Activated T-helper 17 cell treated with anti-CD3 and anti-CD28 coated beads, Interleukin-2, amount 50 U/mL, for 72 hours (primary cell): ENCODE measurements around the gene RAB1A. TPM values are rescaled to one million over a fixed set of nuclear protein-coding genes. Genes with fewer than 3 reads are reported as not detected.
"Not testable (repeated sequence)": the region's sequence is repeated elsewhere in the genome, so short reads cannot be mapped to it uniquely, and the experiment has no call there.

Source experiments
- ATAC-seq: fragments of 150-1000 bp; cut with Tn5 transposase; replicated peaks from 2 replicates; pipeline ENCODE4 v1.10.0; 2021; ENCODE audit warnings: mild to moderate bottlenecking, moderate library complexity
- H3K27ac Mint-ChIP-seq: one replicate; pipeline ENCODE4 v1.8.0; 2022; ENCODE audit warnings: mixed read lengths
- H3K27me3 Mint-ChIP-seq: one replicate; pipeline ENCODE4 v1.8.0; 2022; ENCODE audit warnings: mixed read lengths
- H3K36me3 Mint-ChIP-seq: one replicate; pipeline ENCODE4 v1.8.0; 2022; ENCODE audit warnings: low read depth, mild to moderate bottlenecking, mixed read lengths
- H3K4me1 Mint-ChIP-seq: one replicate; pipeline ENCODE4 v1.8.0; 2022; ENCODE audit warnings: mixed read lengths
- H3K4me3 Mint-ChIP-seq: one replicate; pipeline ENCODE4 v1.8.0; 2022; ENCODE audit warnings: mild to moderate bottlenecking, mixed read lengths
- H3K9me3 Mint-ChIP-seq: one replicate; pipeline ENCODE4 v1.8.0; 2022; ENCODE audit warnings: mixed read lengths
- total RNA-seq, 2 donors: library from RNA; stranded (reverse); gene quantifications; one replicate each; pipeline ENCODE4 v1.2.3, GENCODE V29; 2022

RAB1A gene
- total RNA-seq, 2 donors from 2014 or later = 72.1 to 87.1 TPM

GRCh38 chr2:65157856-65158255 lies 27.9 kb upstream of the RAB1A start:
- ATAC-seq, H3K4me1 Mint-ChIP-seq, H3K4me3 Mint-ChIP-seq, H3K27ac Mint-ChIP-seq, H3K36me3 Mint-ChIP-seq, H3K27me3 Mint-ChIP-seq, H3K9me3 Mint-ChIP-seq: not testable (repeated sequence)

- Mint-ChIP-seq H3K4me1 (peaks cover 6% of the 10 kb centered on the region), H3K27ac (no peak overlapping the region), H3K27me3 (no peaks in the 10 kb centered on the region), H3K9me3 (no peaks in the 10 kb centered on the region), H3K4me3 (no peak overlapping the region), H3K36me3 (no peaks in the 10 kb centered on the region)
- ATAC-seq = no peak
These were observed 26.1 kb upstream of the RAB1A start for GRCh38 chr2:65156041-65156440.

- Mint-ChIP-seq H3K36me3 (no peaks in the 10 kb centered on the region), H3K27me3 (no peaks in the 10 kb centered on the region), H3K27ac (no peak overlapping the region), H3K4me1 (no peaks in the 10 kb centered on the region), H3K4me3 (no peak overlapping the region), H3K9me3 (no peaks in the 10 kb centered on the region)
- peak; percentile 14 for ATAC-seq
These were observed 23.6 kb upstream of the RAB1A start for GRCh38 chr2:65153515-65153914.

- Mint-ChIP-seq H3K27me3 (peaks cover 3% of the 10 kb centered on the region), H3K27ac (no peak overlapping the region), H3K36me3 (no peaks in the 10 kb centered on the region), H3K4me1 (no peaks in the 10 kb centered on the region), H3K4me3 (no peak overlapping the region), H3K9me3 (no peaks in the 10 kb centered on the region)
- ATAC-seq = no peak
These were observed 16.2 kb upstream of the RAB1A start for GRCh38 chr2:65146078-65146477.

- ATAC-seq = no peak
- Mint-ChIP-seq H3K4me1 (no peaks in the 10 kb centered on the region), H3K9me3 (no peaks in the 10 kb centered on the region), H3K27ac (no peak overlapping the region), H3K27me3 (peaks cover 3% of the 10 kb centered on the region), H3K4me3 (no peak overlapping the region), H3K36me3 (no peaks in the 10 kb centered on the region)
These were observed 14.7 kb upstream of the RAB1A start for GRCh38 chr2:65144571-65144970.

- Mint-ChIP-seq H3K27ac (no peak overlapping the region), H3K36me3 (no peaks in the 10 kb centered on the region), H3K4me3 (no peak overlapping the region), H3K4me1 (no peaks in the 10 kb centered on the region), H3K9me3 (no peaks in the 10 kb centered on the region), H3K27me3 (peaks cover 3% of the 10 kb centered on the region)
- no peak for ATAC-seq
These were observed 12.6 kb upstream of the RAB1A start for GRCh38 chr2:65142515-65142914.

- Mint-ChIP-seq H3K4me1 (no peaks in the 10 kb centered on the region), H3K9me3 (no peaks in the 10 kb centered on the region), H3K4me3 (no peak overlapping the region), H3K27me3 (no peaks in the 10 kb centered on the region), H3K27ac (no peak overlapping the region), H3K36me3 (no peaks in the 10 kb centered on the region)
- no peak for ATAC-seq
These were observed 7.4 kb upstream of the RAB1A start for GRCh38 chr2:65137197-65137775.

- Mint-ChIP-seq H3K4me3 (no peak overlapping the region), H3K9me3 (no peaks in the 10 kb centered on the region), H3K4me1 (no peaks in the 10 kb centered on the region), H3K27ac (no peak overlapping the region), H3K27me3 (no peaks in the 10 kb centered on the region), H3K36me3 (no peaks in the 10 kb centered on the region)
- no peak for ATAC-seq
These were observed 6.3 kb upstream of the RAB1A start for GRCh38 chr2:65136253-65136652.

- Mint-ChIP-seq H3K9me3 (no peaks in the 10 kb centered on the region), H3K36me3 (peaks cover 9% of the 10 kb centered on the region), H3K4me3 (no peak overlapping the region), H3K27me3 (no peaks in the 10 kb centered on the region), H3K4me1 (no peaks in the 10 kb centered on the region), H3K27ac (no peak overlapping the region)
- no peak for ATAC-seq
These were observed 4.3 kb upstream of the RAB1A start for GRCh38 chr2:65134158-65134557.

GRCh38 chr2:65133626-65134025 lies 3.7 kb upstream of the RAB1A start:
- Mint-ChIP-seq H3K27me3 (no peaks in the 10 kb centered on the region), H3K9me3 (no peaks in the 10 kb centered on the region), H3K36me3 (peaks cover 14% of the 10 kb centered on the region), H3K27ac (no peak overlapping the region), H3K4me3 (no peak overlapping the region), H3K4me1 (no peaks in the 10 kb centered on the region)
- ATAC-seq = no peak

GRCh38 chr2:65132930-65133329 lies 3.0 kb upstream of the RAB1A start:
- H3K27me3 Mint-ChIP-seq, H3K9me3 Mint-ChIP-seq, ATAC-seq, H3K27ac Mint-ChIP-seq, H3K4me1 Mint-ChIP-seq, H3K4me3 Mint-ChIP-seq: not testable (repeated sequence)
- H3K36me3 Mint-ChIP-seq = peaks cover 21% of the 10 kb centered on the region

GRCh38 chr2:65130664-65131175 lies 814 bp upstream of the RAB1A start:
- peaks cover 9% of the 10 kb centered on the region for H3K4me1 Mint-ChIP-seq
- H3K36me3 Mint-ChIP-seq = peaks cover 32% of the 10 kb centered on the region
- peak overlapping the region; percentile 98 for H3K27ac Mint-ChIP-seq
- peak overlapping the region; percentile 91 for H3K4me3 Mint-ChIP-seq
- no peaks in the 10 kb centered on the region for H3K9me3 Mint-ChIP-seq
- H3K27me3 Mint-ChIP-seq = no peaks in the 10 kb centered on the region
- ATAC-seq = peak; percentile 13

GRCh38 chr2:65129286-65129825 lies 550 bp downstream of the RAB1A start:
- peak overlapping the region; percentile 98 for H3K27ac Mint-ChIP-seq
- no peaks in the 10 kb centered on the region for H3K9me3 Mint-ChIP-seq
- peak overlapping the region; percentile 91 for H3K4me3 Mint-ChIP-seq
- H3K4me1 Mint-ChIP-seq = peaks cover 9% of the 10 kb centered on the region
- peaks cover 40% of the 10 kb centered on the region for H3K36me3 Mint-ChIP-seq
- ATAC-seq = peak; percentile 14
- H3K27me3 Mint-ChIP-seq = no peaks in the 10 kb centered on the region

- H3K4me1 Mint-ChIP-seq = peaks cover 9% of the 10 kb centered on the region
- H3K4me3 Mint-ChIP-seq = peak overlapping the region; percentile 91
- H3K9me3 Mint-ChIP-seq = no peaks in the 10 kb centered on the region
- no peak for ATAC-seq
- peaks cover 41% of the 10 kb centered on the region for H3K36me3 Mint-ChIP-seq
- peak overlapping the region; percentile 98 for H3K27ac Mint-ChIP-seq
- no peaks in the 10 kb centered on the region for H3K27me3 Mint-ChIP-seq
These were observed 1.4 kb downstream of the RAB1A start for GRCh38 chr2:65128297-65129190.

GRCh38 chr2:65125457-65125856 lies 4.4 kb downstream of the RAB1A start:
- not testable (repeated sequence) for H3K27ac Mint-ChIP-seq, H3K9me3 Mint-ChIP-seq, H3K27me3 Mint-ChIP-seq, ATAC-seq
- H3K36me3 Mint-ChIP-seq = peaks cover 47% of the 10 kb centered on the region
- peak overlapping the region; percentile 38 for H3K4me3 Mint-ChIP-seq
- peaks cover 19% of the 10 kb centered on the region for H3K4me1 Mint-ChIP-seq
